GM23248 (cell line): ENCODE results near the gene POLR3C.

Experiments used
- EZH2 ChIP-seq: fragments of 200-600 bp; sonication (generic); IDR thresholded peaks from 2 replicates; pipeline ENCODE4 v1.6.1; 2018; ENCODE audit warnings: antibody characterized with exemption, mild to moderate bottlenecking; ENCODE audit not compliant: insufficient read depth, poor library complexity, severe bottlenecking
- EZH2phosphoT487 ChIP-seq: fragments of 200-600 bp; sonication (generic); IDR thresholded peaks from 2 replicates; pipeline ENCODE4 v1.6.1; 2018; ENCODE audit warnings: antibody characterized with exemption, moderate library complexity, mild to moderate bottlenecking, low read depth; ENCODE audit not compliant: insufficient read depth

GRCh38 chr1:145874646-145875045 lies 50.6 kb downstream of the POLR3C start:
- TF ChIP-seq EZH2phosphoT487 = no peak
- TF ChIP-seq EZH2 = no peak
